Endothelial cell of umbilical vein (primary cell): ENCODE results near the gene SETD1A. TPM values are rescaled to one million over a fixed set of nuclear protein-coding genes. Genes with fewer than 3 reads are reported as not detected.

Experiments used
- BruUV-seq: library from RNA; stranded (reverse); fragments of 400-500 nt; replicated peaks from 2 replicates; lab custom pipeline; 2021; lab: Mats Ljungman, UMichigan
- CTCF ChIA-PET: fragments of 300-600, 350-600 bp; sonication (Branson Sonifier 250); formaldehyde crosslinking; loops from one replicate; lab custom pipeline; 2021; ENCODE audit warnings: antibody characterized with exemption, inconsistent platforms; lab: Charles Lee
- POLR2A ChIA-PET: fragments of 300-600, 350-600 bp; sonication (Branson Sonifier 250); formaldehyde crosslinking; loops from one replicate; lab custom pipeline; 2021; ENCODE audit warnings: antibody characterized with exemption, inconsistent platforms; lab: Charles Lee
- DNase-seq: peaks from one replicate; pipeline ENCODE4 v3.0.0-alpha.2; 2011; ENCODE audit warnings: low read depth, low spot score
- FAIRE-seq: peaks from 2 replicates; lab custom pipeline; 2011; peaks lifted over from hg19 to GRCh38; lab: Jason Lieb, UNC
- H2AFZ ChIP-seq: 2 replicates; pipeline ENCODE4 v1.6.0; 2012; ENCODE audit warnings: low read depth, low read length, control low read depth, inconsistent platforms
- H3K27ac ChIP-seq: 2 replicates; pipeline ENCODE4 v1.5.1; 2011; ENCODE audit warnings: low read depth, mild to moderate bottlenecking, control low read depth, low read length, moderate library complexity; ENCODE audit not compliant: insufficient read depth
- H3K27me3 ChIP-seq, 2 experiments: 2 replicates each; pipeline versions ENCODE4 v1.6.0 to v1.6.1; 2011; ENCODE audit warnings: low read length in 2 of 2, mixed read lengths in 1 of 2; ENCODE audit not compliant: control insufficient read depth in 2 of 2, insufficient read depth in 2 of 2
- H3K36me3 ChIP-seq, 2 experiments: 2 replicates in 1 of 2; 3 replicates in 1 of 2; pipeline ENCODE4 v1.5.1; 2011; ENCODE audit warnings: low read length in 2 of 2, mild to moderate bottlenecking in 1 of 2, moderate library complexity in 1 of 2; ENCODE audit not compliant: control insufficient read depth in 2 of 2, insufficient read depth in 2 of 2; ENCODE audit errors: extremely low read depth in 1 of 2
- H3K4me1 ChIP-seq: 3 replicates; pipeline ENCODE4 v1.5.1; 2011; ENCODE audit warnings: mild to moderate bottlenecking, low read length; ENCODE audit not compliant: control insufficient read depth, insufficient read depth; ENCODE audit errors: extremely low read depth
- H3K4me2 ChIP-seq: 2 replicates; pipeline ENCODE4 v1.6.1; 2011; ENCODE audit warnings: low read length, control low read depth, mixed read lengths; ENCODE audit not compliant: insufficient read depth
- H3K4me3 ChIP-seq, 3 experiments: fragments of 200-600 bp in 1 of 3; sonication (generic), shearing (Covaris generic) in 1 of 3; replicated peaks in 1 of 3; 2 replicates each; pipeline ENCODE4 v1.5.1; 2011 to 2016; ENCODE audit warnings: control low read depth in 3 of 3, low read length in 3 of 3, mild to moderate bottlenecking in 2 of 3, inconsistent platforms in 1 of 3, low read depth in 1 of 3, moderate library complexity in 1 of 3; ENCODE audit not compliant: insufficient read depth in 1 of 3
- H3K79me2 ChIP-seq: 2 replicates; pipeline ENCODE4 v1.6.0; 2012; ENCODE audit warnings: low read length, inconsistent platforms; ENCODE audit not compliant: control insufficient read depth, insufficient read depth
- H3K9ac ChIP-seq: replicated peaks from 2 replicates; pipeline ENCODE3; 2011; ENCODE audit warnings: low read length, control low read depth; ENCODE audit not compliant: insufficient read depth; ENCODE audit errors: extremely low read depth
- H3K9me1 ChIP-seq: replicated peaks from 3 replicates; pipeline ENCODE4 v1.6.0; 2011; ENCODE audit warnings: mild to moderate bottlenecking, low read length; ENCODE audit not compliant: control insufficient read depth, insufficient read depth; ENCODE audit errors: extremely low read depth
- H3K9me3 ChIP-seq: replicated peaks from 2 replicates; pipeline ENCODE4 v1.5.1; 2012; ENCODE audit warnings: low read length, inconsistent platforms; ENCODE audit not compliant: control insufficient read depth, insufficient read depth
- H4K20me1 ChIP-seq: replicated peaks from 2 replicates; pipeline ENCODE3; 2011; ENCODE audit warnings: mild to moderate bottlenecking, low read length; ENCODE audit not compliant: control insufficient read depth, insufficient read depth; ENCODE audit errors: extremely low read depth
- EZH2 ChIP-seq: IDR thresholded peaks from 2 replicates; pipeline ENCODE4 v1.6.1; 2012; ENCODE audit warnings: borderline replicate concordance, low read depth, mild to moderate bottlenecking, moderate library complexity, low read length, inconsistent platforms; ENCODE audit not compliant: severe bottlenecking
- FOS ChIP-seq: IDR thresholded peaks from 2 replicates; pipeline ENCODE4 v1.6.1; 2011; ENCODE audit warnings: mild to moderate bottlenecking, low read length, moderate library complexity, borderline replicate concordance; ENCODE audit not compliant: insufficient read depth
- GATA2 ChIP-seq: IDR thresholded peaks from 2 replicates; pipeline ENCODE4 v1.7.0; 2011; ENCODE audit warnings: low read depth, mild to moderate bottlenecking, moderate library complexity, mixed read lengths, low read length; ENCODE audit not compliant: insufficient read length, insufficient read depth
- JUN ChIP-seq: IDR thresholded peaks from 2 replicates; pipeline ENCODE4 v1.6.1; 2011; ENCODE audit warnings: borderline replicate concordance, low read depth; ENCODE audit not compliant: insufficient read length, insufficient read depth
- MAX ChIP-seq: IDR thresholded peaks from 2 replicates; pipeline ENCODE4 v1.6.1; 2011; ENCODE audit not compliant: insufficient read depth, insufficient read length
- MYC ChIP-seq: IDR thresholded peaks from one replicate; pipeline ENCODE4 v1.6.1; 2011; ENCODE audit warnings: mild to moderate bottlenecking, low read depth, low read length
- POLR2A ChIP-seq: IDR thresholded peaks from 2 replicates; pipeline ENCODE4 v1.6.1; 2012; ENCODE audit warnings: low read depth, mild to moderate bottlenecking, control low read depth, low read length
- POLR2AphosphoS5 ChIP-seq: IDR thresholded peaks from 2 replicates; pipeline ENCODE4 v1.6.1; 2012; ENCODE audit warnings: low read depth, mild to moderate bottlenecking, control low read depth, low read length, moderate library complexity; ENCODE audit not compliant: insufficient read depth
- dilution Hi-C: fragments of 300-500 bp; cut with MboI; formaldehyde crosslinking; loops from one replicate; pipeline ENCODE4 v1.15.0; 2019; ENCODE audit warnings: low sequenced_read_pairs; ENCODE audit not compliant: extremely low pct_ligation_motif_present
- intact Hi-C: fragments of 100-400 bp; cut with micrococcal nuclease; formaldehyde crosslinking; loops from one replicate; pipeline ENCODE4 v1.10.0; 2022
- polyA plus RNA-seq, 4 experiments: library from polyadenylated mRNA; depleted of rRNA in 3 of 4; stranded (reverse) in 3 of 4; unstranded in 1 of 4; fragments of >200 nt; gene quantifications; 2 replicates each; pipeline versions ENCODE4 v1.2.1 to v1.2.3, GENCODE V29; 2011 to 2012; ENCODE audit warnings: missing spikeins in 1 of 4
- total RNA-seq: library from RNA; stranded (reverse); gene quantifications from 2 replicates; pipeline ENCODE4 v1.2.3, GENCODE V29; 2021
- TF ChIP-seq, protein P1 (sequence below), 2 donors: IDR thresholded peaks; 1 replicate in 1 of 2; 2 replicates in 1 of 2; pipeline ENCODE4 v1.5.1; 2011; ENCODE audit warnings: low read length in 2 of 2, mild to moderate bottlenecking in 2 of 2, moderate library complexity in 2 of 2, control low read depth in 1 of 2, inconsistent platforms in 1 of 2, low read depth in 1 of 2; ENCODE audit not compliant: insufficient read depth in 1 of 2; ENCODE audit errors: extremely low read depth in 1 of 2

The SETD1A gene
- total and polyA plus RNA-seq, 2 donors (not counting 3 experiments of a cell fraction or from before 2014, with no cell fraction given): 3.5 to 21.3 TPM

DNA sequence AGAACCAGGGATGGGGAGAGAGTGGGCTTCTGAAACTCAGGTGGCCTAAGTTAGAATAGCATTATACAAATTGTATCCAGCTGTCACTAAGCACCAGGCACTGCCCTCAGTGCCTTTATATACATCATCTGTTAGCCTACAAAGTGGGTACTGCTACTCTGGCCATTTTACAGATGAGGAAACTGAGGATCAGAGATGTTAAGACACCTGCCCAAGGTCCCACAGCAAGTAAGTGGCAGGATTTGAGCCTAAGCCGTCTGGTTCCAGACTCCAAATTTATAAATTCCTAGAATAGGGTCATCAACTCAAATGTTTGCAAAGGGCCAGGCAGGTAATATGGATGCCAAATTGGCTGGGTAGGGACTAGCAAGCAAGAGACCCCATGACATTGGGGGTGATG lies 6.4 kb upstream of the SETD1A start:
- Histone ChIP-seq H3K4me1 (peaks cover 18% of the 10 kb centered on the region), H3K27ac (no peak overlapping the region), H3K9me1 (no peaks in the 10 kb centered on the region), H3K4me3 (no peak overlapping the region), H3K79me2 (no peaks in the 10 kb centered on the region), H3K36me3 (peaks cover 0 to 3% of the 10 kb centered on the region in 2 experiments), H3K9ac (no peak overlapping the region), H3K4me2 (no peak overlapping the region), H3K27me3 (no peaks in the 10 kb centered on the region), H4K20me1 (no peaks in the 10 kb centered on the region), H2AFZ (no peak overlapping the region), H3K9me3 (no peaks in the 10 kb centered on the region)
- FAIRE-seq (no peak), DNase-seq (no peak)
- TF ChIP-seq POLR2A (no peak), JUN (no peak), MYC (no peak)
- TF ChIP-seq, protein P1, sequence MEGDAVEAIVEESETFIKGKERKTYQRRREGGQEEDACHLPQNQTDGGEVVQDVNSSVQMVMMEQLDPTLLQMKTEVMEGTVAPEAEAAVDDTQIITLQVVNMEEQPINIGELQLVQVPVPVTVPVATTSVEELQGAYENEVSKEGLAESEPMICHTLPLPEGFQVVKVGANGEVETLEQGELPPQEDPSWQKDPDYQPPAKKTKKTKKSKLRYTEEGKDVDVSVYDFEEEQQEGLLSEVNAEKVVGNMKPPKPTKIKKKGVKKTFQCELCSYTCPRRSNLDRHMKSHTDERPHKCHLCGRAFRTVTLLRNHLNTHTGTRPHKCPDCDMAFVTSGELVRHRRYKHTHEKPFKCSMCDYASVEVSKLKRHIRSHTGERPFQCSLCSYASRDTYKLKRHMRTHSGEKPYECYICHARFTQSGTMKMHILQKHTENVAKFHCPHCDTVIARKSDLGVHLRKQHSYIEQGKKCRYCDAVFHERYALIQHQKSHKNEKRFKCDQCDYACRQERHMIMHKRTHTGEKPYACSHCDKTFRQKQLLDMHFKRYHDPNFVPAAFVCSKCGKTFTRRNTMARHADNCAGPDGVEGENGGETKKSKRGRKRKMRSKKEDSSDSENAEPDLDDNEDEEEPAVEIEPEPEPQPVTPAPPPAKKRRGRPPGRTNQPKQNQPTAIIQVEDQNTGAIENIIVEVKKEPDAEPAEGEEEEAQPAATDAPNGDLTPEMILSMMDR (IDR thresholded peaks at IDR 0.05; ENCODE audit: extremely low read depth in 1 of 2, insufficient read depth in 1 of 2, low read depth in 1 of 2, low read length in 2 of 2): no peak
- ChIA-PET CTCF (interaction anchor here (0.6 to 3.5 kb wide), 3 partner anchors 11 to 923 kb away, joined by 3 to 29 read pairs (median 3); partner anchors contain the start of gene ZNF267), POLR2A (no interaction called here)
- dilution Hi-C loops: no loop called here
- intact Hi-C loops: no loop called here
- BruUV-seq: no TSS peak

- Histone ChIP-seq H3K79me2 (no peaks in the 10 kb centered on the region), H3K9me3 (no peaks in the 10 kb centered on the region), H3K4me3 (no peak overlapping the region), H3K27ac (no peak overlapping the region), H3K4me1 (peaks cover 20% of the 10 kb centered on the region), H3K27me3 (no peaks in the 10 kb centered on the region), H2AFZ (no peak overlapping the region), H3K36me3 (no peaks in the 10 kb centered on the region), H3K4me2 (no peak overlapping the region), H3K9ac (no peak overlapping the region), H4K20me1 (no peaks in the 10 kb centered on the region), H3K9me1 (no peaks in the 10 kb centered on the region)
- no peak for FAIRE-seq
- TF ChIP-seq, protein P1 (IDR thresholded peaks at IDR 0.05; ENCODE audit: extremely low read depth in 1 of 2, insufficient read depth in 1 of 2, low read depth in 1 of 2, low read length in 2 of 2): no peak
- TF ChIP-seq MAX: no peak
- no peak for TF ChIP-seq GATA2
- TF ChIP-seq POLR2AphosphoS5: no peak
- no peak for TF ChIP-seq EZH2
- TF ChIP-seq FOS: no peak
- no peak for TF ChIP-seq JUN
- TF ChIP-seq POLR2A: no peak
- no peak for TF ChIP-seq MYC
- intact Hi-C loops: no loop called here
- dilution Hi-C loops: no loop called here
- DNase-seq: peak; percentile 67
- ChIA-PET CTCF (interaction anchor here (0.6 to 3.5 kb wide), 2 partner anchors 917 to 922 kb away, joined by 3 to 29 read pairs; partner anchors contain the start of gene ZNF267), POLR2A (no interaction called here)
- no TSS peak for BruUV-seq
These were observed 5.8 kb upstream of the SETD1A start for GRCh38 chr16:30951750-30952149.
